Activated T-cell treated with anti-CD3 and anti-CD28 coated beads, Interleukin-2, amount 50 U/mL, for 48 hours (primary cell): ENCODE data around the gene STN1.

Experiments used
- DNase-seq, 2 experiments: peaks; one replicate each; pipeline ENCODE4 v3.0.0-alpha.2; 2020

The STN1 gene

GRCh38 chr10:103928784-103929183 is 10.8 kb upstream of the STN1 start:
- no peak for DNase-seq

GRCh38 chr10:103926722-103927319 is 8.8 kb upstream of the STN1 start:
- no peak for DNase-seq

- DNase-seq, result no peak
Observed at GRCh38 chr10:103925591-103925990, 7.6 kb upstream of the STN1 start.

GRCh38 chr10:103923502-103923901 is 5.5 kb upstream of the STN1 start:
- no peak for DNase-seq

GRCh38 chr10:103922659-103923058 is 4.7 kb upstream of the STN1 start:
- DNase-seq, result no peak

- peak; percentile 47 to 61 for DNase-seq
Observed at GRCh38 chr10:103921750-103922195, 3.8 kb upstream of the STN1 start.

GRCh38 chr10:103921248-103921647 is 3.3 kb upstream of the STN1 start:
- DNase-seq, result no peak

GRCh38 chr10:103919648-103920025 is 1.7 kb upstream of the STN1 start:
- DNase-seq, result no peak

- DNase-seq, result no peak
Observed at GRCh38 chr10:103917302-103918052, 507 bp downstream of the STN1 start.

GRCh38 chr10:103916876-103917275 is 1.1 kb downstream of the STN1 start:
- DNase-seq, result no peak

GRCh38 chr10:103916254-103916653 is 1.7 kb downstream of the STN1 start:
- DNase-seq, result no peak

GRCh38 chr10:103915796-103916195 is 2.2 kb downstream of the STN1 start:
- peak in 1 of 2 experiments; percentile 43 for DNase-seq

- DNase-seq, result no peak
Observed at GRCh38 chr10:103912759-103913158, 5.2 kb downstream of the STN1 start.

- DNase-seq, result peak; percentile 57 to 65
Observed at GRCh38 chr10:103911021-103911459, 6.9 kb downstream of the STN1 start.

GRCh38 chr10:103910442-103911012 is 7.5 kb downstream of the STN1 start:
- DNase-seq, result no peak

GRCh38 chr10:103905441-103905840 is 12.5 kb downstream of the STN1 start:
- DNase-seq, result no peak

- peak in 1 of 2 experiments; percentile 19 for DNase-seq
Observed at GRCh38 chr10:103901299-103901698, 16.7 kb downstream of the STN1 start.

GRCh38 chr10:103899312-103899711 is 18.7 kb downstream of the STN1 start:
- DNase-seq, result no peak

GRCh38 chr10:103897241-103897774 is 20.7 kb downstream of the STN1 start:
- peak in 1 of 2 experiments; percentile 2 for DNase-seq

- peak in 1 of 2 experiments; percentile 4 for DNase-seq
Observed at GRCh38 chr10:103896225-103896624, 21.8 kb downstream of the STN1 start.

GRCh38 chr10:103895411-103896186 is 22.4 kb downstream of the STN1 start:
- peak; percentile 23 to 26 for DNase-seq

- peak in 1 of 2 experiments; percentile 13 for DNase-seq
Observed at GRCh38 chr10:103894441-103894864, 23.5 kb downstream of the STN1 start.

GRCh38 chr10:103893817-103894216 is 24.2 kb downstream of the STN1 start:
- no peak for DNase-seq
